Muscle of arm (tissue), 12 donors: ENCODE data around the gene MARVELD1. TPM values are rescaled to one million over a fixed set of nuclear protein-coding genes. Genes with fewer than 3 reads are reported as not detected.
"Not testable (repeated sequence)": the region's sequence is repeated elsewhere in the genome, so short reads cannot be mapped to it uniquely, and the experiment has no call there.

Experiments used
- DNase-seq: peaks from one replicate; pipeline ENCODE4 v3.0.0-alpha.2; 2013
- polyA plus RNA-seq, 12 donors: library from polyadenylated mRNA; unstranded; fragments of 120-200 nt; gene quantifications; one replicate each; pipeline ENCODE4 v1.2.1, GENCODE V29; 2013; ENCODE audit not compliant: insufficient read length in 12 of 12

The MARVELD1 gene
- polyA plus RNA-seq, 12 donors, result 31.9 to 84.4 (median 48.2) TPM; not detected in 1

- DNase-seq, result no peak
Observed at GRCh38 chr10:97687785-97688781, 25.4 kb upstream of the MARVELD1 start.

GRCh38 chr10:97689559-97690020 lies 23.9 kb upstream of the MARVELD1 start:
- no peak for DNase-seq

- DNase-seq, result no peak
Observed at GRCh38 chr10:97690133-97690532, 23.4 kb upstream of the MARVELD1 start.

GRCh38 chr10:97698072-97698655 lies 15.4 kb upstream of the MARVELD1 start:
- DNase-seq, result not testable (repeated sequence)

GRCh38 chr10:97701438-97702069 lies 12.0 kb upstream of the MARVELD1 start:
- DNase-seq, result peak; percentile 77

- no peak for DNase-seq
Observed at GRCh38 chr10:97703398-97704067, 10.0 kb upstream of the MARVELD1 start.

- DNase-seq, result no peak
Observed at GRCh38 chr10:97704341-97704740, 9.2 kb upstream of the MARVELD1 start.

- no peak for DNase-seq
Observed at GRCh38 chr10:97705006-97705670, 8.4 kb upstream of the MARVELD1 start.

GRCh38 chr10:97707134-97707861 lies 6.2 kb upstream of the MARVELD1 start:
- DNase-seq, result no peak

GRCh38 chr10:97708167-97708566 lies 5.4 kb upstream of the MARVELD1 start:
- no peak for DNase-seq

- peak; percentile 89 for DNase-seq
Observed at GRCh38 chr10:97708976-97709946, 4.3 kb upstream of the MARVELD1 start.

- DNase-seq, result no peak
Observed at GRCh38 chr10:97711640-97712572, 1.6 kb upstream of the MARVELD1 start.

GRCh38 chr10:97713826-97714400 lies 383 bp downstream of the MARVELD1 start:
- peak; percentile 80 for DNase-seq

- peak; percentile 87 for DNase-seq
Observed at GRCh38 chr10:97714401-97715258, 1.1 kb downstream of the MARVELD1 start.

GRCh38 chr10:97715259-97715874 lies 1.8 kb downstream of the MARVELD1 start:
- DNase-seq, result no peak

- DNase-seq, result no peak
Observed at GRCh38 chr10:97717627-97718026, 4.1 kb downstream of the MARVELD1 start.
